Measurements from ENCODE around the gene TFAP2A.

The TFAP2A gene

GRCh38 chr6:10398446-10399218 lies 16.2 kb downstream of the TFAP2A start:
- DNase-seq: no peak

DNA sequence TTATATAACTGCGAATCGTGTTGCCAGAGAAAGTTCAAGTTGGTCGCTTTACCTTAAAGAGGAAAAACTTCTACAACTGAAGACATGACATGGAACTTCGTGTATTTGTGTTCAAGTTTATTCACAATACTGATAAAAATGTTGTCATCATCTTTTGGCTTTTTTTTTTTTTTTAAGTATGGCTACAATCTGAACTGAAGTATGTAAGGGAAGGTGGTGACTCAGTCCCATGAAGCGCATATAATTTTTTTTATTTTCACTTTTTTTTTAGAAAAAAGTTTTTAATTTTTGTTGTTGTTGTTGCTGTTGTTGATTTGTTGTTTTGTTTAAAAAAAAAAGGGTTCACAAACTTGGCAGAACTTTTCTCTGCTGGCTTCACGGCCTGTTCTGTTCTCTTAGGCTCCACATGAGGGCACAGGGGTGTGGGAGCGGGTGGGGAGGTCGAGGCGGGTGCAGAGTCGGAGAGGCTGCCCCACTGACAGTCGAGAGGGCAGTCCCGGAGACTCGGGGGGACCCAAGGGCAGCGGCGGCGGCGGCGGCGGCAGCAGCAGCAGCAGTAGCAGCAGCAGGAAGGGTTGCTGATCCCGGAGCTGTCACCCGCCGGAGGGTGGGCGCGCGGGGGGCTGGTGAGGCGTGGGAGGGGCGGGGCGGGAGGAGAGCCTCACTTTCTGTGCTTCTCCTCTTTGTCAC lies 17.0 kb downstream of the TFAP2A start:
- DNase-seq: no peak

DNA sequence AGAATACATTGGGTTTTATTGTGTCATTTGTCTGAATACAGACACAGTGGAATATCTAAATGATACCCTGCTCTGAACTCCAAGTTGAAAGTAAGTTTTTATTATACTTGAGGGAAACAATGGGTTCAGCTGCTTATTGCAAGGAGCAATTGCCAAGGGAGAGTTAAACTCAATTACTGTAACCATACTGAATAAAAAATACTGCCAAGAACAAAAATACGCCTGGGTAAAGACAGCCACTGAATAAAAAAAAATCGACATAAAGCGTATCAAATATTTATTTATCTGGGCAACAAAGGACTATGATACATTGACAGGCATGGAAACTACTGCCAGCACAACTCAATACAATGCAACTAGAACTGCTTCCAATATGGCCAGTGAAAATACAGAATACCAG lies 18.1 kb downstream of the TFAP2A start:
- no peak for DNase-seq

DNA sequence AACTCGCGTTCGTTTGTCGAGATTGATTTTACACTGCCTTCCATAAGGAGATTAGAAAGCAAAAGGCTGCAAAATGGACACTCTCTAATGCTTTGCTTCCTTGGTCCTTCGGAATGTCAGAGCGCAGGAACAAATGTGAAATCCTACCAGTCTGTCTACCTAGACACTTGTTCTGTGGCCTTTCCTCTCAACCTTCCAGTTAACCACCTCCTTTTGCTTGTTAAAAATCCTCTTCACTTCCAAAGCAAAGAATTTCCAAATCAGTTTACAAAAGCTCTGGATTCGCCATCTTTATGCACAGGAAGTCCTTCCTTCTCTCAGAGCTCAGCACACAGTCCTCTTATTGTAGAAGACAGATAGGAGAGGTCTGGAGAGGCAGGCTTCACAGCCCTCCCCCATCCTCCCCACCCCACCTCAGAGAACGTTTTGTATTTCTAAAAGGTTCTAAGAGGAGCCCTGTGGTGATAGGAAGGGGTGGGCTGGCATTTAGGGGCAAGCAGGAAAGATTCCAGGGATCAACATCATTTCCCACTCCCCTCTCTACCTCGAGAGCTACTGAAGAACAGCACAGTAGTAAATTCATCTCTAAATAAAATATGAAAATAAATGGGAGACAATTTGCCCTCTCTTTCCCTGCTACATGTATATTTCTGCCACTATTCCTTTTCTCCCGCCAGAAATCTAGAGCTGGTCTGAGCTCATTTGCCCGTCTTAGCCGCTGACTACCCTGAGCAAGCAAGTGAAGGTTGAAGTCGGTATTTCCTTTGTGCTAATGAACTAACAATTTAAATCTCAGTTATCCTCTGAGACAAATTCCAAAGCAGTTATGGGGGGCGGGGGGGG lies 18.9 kb downstream of the TFAP2A start:
- DNase-seq: no peak

GRCh38 chr6:10395171-10395703 lies 19.6 kb downstream of the TFAP2A start:
- DNase-seq: no peak

DNA sequence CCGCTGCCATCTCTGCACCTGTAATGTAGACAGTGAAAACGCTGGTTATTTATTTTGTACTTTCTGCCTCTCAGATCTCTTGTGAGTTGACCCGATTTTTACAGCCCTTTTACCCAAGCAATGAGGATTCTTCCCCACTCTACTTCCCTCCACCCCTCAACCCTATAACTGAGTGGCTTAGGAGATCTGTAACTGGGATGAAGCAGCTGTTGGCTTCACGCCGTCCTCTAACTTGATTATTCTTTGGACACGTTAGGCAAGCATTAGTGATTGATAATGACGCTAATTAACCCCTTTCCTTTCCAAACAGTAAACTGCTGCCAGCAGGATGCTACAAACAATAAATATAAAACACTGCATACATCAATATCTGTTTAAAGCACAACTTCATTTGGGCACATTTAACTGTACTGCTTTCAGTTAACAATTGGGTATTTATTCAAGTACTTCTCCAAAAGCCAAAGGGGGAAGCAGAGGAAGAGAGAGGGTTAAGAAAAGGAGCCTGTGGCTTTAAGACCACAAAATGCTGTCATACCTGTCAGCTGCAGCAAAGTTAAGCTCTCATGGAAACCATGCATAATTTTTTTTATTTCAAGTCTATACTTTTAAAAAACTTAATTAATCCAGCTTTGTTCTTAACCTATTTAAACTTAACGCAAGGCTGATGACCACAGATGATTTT lies 21.2 kb downstream of the TFAP2A start:
- no peak for DNase-seq

DNA sequence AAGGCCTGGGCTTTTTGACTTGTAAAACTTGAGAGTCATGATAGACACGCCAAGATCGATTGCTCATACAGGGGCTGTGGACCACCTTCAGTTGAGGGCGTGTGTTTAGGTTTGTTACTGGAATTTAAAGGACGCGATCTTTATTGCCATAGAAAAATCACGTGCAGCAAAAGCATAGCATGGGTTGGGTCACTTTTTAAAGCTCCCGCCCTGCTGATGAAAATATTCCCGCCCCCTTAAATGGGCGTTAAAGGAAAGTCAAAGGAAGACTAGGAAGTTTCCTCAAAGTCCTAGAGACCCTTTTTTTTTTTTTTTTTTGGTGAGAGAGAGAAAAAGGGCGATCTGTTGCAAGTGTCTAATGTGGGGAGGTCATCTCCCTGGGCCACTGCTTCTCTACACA lies 23.1 kb downstream of the TFAP2A start:
- no peak for DNase-seq

- DNase-seq: no peak
Measured at GRCh38 chr6:10391299-10391630, 23.6 kb downstream of the TFAP2A start.

DNA sequence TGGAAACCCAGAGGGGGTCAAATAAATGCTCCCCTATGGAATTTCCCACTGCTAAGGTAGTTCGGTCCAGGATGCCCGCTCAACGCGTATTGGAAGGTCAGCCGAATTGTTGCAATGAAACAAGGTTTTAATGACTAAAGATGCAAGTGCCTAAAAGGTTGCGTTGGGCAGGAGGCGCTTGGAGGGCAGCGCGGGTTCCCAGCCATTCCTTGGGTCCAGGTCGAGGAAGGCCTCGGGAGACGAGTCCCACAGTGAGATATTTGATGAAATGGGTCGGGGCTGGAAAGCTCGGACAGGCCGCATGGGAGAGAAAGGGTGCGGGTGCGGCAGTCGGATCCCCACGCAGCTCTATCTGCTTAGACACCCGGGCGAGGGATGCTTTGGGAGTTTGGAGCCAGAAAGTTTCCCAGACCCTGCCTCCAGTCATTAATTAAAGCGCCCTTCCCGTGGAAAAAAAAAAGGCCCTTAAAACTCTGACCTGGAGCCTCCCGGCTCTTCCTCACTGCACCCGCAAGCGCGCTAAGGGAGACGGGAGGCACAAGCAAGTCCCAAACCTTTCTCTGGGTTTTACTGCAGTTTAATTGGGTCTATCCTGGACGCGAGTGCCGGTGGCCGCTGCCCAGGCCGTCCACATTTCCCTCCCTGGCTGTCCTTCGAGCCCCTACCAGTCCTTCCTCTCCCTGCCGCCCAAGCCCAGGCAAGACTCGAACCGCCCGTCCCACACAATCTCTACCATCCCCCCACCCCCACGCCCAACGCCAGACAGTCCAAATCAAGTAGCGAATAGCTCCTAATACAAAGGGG lies 24.2 kb downstream of the TFAP2A start:
- no peak for DNase-seq

- no peak for DNase-seq
Measured at GRCh38 chr6:10389739-10390494, 25.0 kb downstream of the TFAP2A start.

DNA sequence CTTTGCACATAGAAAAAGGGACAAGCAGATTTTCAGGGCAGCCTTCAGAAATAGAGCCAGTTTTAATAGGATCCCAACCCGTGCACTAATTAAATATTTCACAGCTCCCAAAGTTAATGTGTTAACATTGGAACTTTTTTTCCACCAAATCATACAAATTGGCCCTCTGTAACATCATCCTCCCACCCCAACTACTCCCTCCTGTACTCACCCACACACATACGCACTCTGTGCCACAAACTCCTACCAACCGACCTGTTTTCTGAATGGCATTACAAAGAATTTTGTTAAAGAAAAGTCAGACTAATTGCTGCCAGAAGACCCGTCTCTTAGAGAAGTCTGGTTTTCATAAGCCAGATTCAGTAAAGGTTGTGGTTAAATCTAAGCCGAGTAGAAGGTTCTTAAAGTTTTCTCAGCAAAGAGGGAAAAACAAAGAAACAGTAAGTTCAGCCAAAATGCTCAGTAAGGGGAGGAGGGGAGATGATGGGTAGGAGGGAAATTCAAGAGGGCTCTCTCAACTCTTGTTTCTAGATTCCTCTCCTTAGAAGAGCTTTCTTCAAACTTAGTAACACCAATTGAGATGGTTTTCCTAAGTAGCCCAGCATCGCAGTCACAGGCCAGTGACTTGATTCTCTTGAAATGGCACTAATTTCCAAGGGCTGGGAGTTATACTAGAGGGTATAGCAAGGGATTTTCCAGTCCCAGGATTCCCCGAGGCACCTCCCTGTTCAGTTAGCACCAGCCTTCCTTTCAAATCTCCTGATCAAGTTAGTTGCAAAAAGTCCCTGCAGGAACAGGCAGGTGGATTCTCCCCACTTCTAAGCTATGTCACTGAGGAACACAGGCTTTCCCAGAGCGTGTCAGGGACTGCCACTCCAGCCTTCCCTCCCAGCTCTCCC lies 27.9 kb downstream of the TFAP2A start:
- DNase-seq: no peak

DNA sequence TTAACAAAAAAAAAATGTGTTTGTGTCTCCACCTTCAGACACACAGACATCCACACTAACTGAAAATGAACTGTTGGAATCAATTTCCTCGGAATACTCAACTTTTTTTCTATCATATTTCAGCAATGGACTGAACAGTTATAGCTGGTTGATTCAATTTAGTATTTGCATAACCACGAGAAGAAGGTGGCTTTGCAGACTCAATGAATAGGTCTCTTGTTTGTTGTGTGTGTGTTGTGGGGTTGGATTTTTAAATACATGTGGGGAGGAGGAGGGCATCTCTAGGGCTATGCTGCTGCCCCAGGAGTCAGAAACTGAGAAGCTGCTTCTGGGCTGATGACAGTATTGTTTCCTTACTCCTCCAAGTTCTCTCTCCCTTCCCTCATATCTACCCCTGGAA lies 28.7 kb downstream of the TFAP2A start:
- DNase-seq: no peak

GRCh38 chr6:10385524-10386132 lies 29.2 kb downstream of the TFAP2A start:
- no peak for DNase-seq

GRCh38 chr6:10384610-10385523 lies 30.0 kb downstream of the TFAP2A start:
- no peak for DNase-seq

GRCh38 chr6:10384091-10384609 lies 30.7 kb downstream of the TFAP2A start:
- DNase-seq: no peak

DNA sequence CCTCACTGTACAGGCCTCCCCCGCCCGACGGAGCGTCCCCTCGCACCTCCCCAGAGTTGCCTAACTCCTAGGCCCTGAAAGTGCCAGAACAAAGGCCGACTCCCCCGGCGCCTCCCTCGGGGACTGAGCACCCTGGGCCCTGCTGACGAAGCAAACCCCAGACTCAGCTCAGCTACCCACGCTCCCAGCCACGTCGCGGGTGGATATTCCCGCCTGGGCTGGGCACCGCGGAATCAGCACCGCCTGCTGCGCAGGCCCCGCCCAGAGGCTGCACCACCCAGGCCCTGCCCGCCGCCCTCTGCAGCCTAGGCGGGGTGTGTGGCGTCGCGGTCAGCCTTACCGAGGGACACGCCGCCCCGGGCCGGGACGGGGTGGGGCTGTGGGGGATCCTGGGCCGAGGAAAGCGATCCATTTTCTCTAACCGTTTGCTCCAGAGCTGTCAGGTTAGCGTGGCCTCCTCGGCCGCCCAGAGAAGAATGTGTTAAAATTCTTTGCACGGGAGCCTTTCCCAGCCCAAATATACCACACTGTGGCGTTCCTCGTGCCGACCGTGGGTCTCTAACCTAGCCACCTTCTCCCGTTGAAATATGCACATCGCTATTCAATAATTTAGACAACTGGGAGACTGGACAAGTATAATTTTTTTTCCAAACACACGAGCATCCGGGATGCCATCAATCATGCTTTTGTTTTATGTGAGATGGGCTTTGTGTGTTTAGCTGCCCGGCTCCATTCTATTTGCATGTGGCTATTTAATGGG lies 31.4 kb downstream of the TFAP2A start:
- no peak for DNase-seq

GRCh38 chr6:10382728-10383330 lies 32.0 kb downstream of the TFAP2A start:
- DNase-seq: no peak
